KOPT-K1 (cell line): ENCODE measurements around the gene LGALS14.
"Not testable (repeated sequence)": the region's sequence is repeated elsewhere in the genome, so short reads cannot be mapped to it uniquely, and the experiment has no call there.

Experiments
- H3K27ac ChIP-seq: fragments of 200-600 bp; sonication (generic); 2 replicates; pipeline ENCODE4 v1.5.1; 2016; ENCODE audit warnings: antibody characterized with exemption, mild to moderate bottlenecking, low read depth, low read length; ENCODE audit not compliant: poor library complexity, severe bottlenecking
- H3K36me3 ChIP-seq: fragments of 200-600 bp; sonication (generic); 2 replicates; pipeline ENCODE4 v1.5.1; 2017; ENCODE audit warnings: antibody characterized with exemption, mild to moderate bottlenecking, low read length, moderate library complexity; ENCODE audit not compliant: insufficient read depth
- H3K9me3 ChIP-seq: fragments of 200-600 bp; sonication (generic); 2 replicates; pipeline ENCODE4 v1.5.1; 2017; ENCODE audit warnings: antibody characterized with exemption, low read length, mild to moderate bottlenecking; ENCODE audit not compliant: insufficient read depth, poor library complexity, severe bottlenecking

LGALS14 gene

DNA sequence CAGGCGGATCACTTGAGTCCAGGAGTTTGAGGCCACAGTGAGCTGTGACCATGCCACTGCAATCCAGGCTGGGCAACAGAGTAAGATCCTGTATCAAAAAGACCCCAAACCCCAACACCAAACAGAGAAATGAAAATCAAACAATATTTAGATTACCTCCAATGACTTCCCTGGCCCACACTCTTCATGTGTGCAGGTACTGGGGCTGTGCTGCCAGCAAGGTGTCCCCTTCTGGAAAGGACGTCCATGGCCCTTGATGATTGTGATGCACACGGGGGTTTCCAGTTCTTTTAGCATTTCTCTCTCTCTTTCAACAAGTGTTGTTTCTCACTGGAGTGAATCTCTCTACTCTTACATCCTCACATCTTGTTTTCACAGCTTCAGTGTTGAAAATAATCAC lies 23.7 kb upstream of the LGALS14 start:
- Histone ChIP-seq H3K9me3 (no peaks in the 10 kb centered on the region), H3K36me3 (no peaks in the 10 kb centered on the region), H3K27ac (no peak overlapping the region)

DNA sequence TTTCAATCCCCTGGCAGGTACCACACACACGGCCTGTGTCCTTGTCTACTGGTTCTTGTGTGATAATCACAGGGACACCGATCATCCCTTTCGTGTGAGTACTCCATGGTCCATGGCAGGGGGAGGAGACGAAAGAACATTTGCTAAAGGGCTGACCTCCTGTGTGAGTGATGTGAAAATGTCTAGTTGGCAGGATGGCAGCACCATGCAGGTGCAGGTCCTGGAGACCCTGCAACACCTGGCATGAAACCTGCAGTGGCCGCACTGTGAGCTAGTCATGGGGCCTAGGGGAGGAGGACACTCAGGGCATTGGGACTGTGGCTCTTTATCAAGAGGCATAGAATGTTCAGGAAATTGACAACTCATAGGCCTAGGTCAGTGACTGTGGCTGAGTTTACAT lies 22.9 kb upstream of the LGALS14 start:
- no peak overlapping the region for H3K27ac ChIP-seq
- H3K9me3 ChIP-seq: no peaks in the 10 kb centered on the region
- H3K36me3 ChIP-seq: no peaks in the 10 kb centered on the region

DNA sequence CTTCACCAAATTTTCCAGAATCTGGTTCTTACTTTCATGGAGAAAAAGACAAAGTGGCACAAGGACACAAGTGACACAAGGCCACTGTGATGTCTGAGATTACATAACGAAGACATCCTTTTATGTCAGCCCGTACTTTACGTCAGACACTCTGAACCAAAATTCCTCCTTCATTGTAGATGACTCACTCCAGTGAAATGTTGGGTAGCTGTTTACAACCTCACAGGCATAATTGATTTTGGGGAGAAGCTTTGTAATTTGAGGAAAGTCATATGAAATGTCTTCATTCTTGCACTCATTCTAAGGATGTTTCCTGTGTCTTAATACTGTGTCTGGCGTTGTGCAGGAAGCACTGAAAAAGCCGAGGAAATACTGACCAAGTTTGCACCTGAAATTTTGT lies 20.0 kb upstream of the LGALS14 start:
- H3K27ac ChIP-seq: no peak overlapping the region

DNA sequence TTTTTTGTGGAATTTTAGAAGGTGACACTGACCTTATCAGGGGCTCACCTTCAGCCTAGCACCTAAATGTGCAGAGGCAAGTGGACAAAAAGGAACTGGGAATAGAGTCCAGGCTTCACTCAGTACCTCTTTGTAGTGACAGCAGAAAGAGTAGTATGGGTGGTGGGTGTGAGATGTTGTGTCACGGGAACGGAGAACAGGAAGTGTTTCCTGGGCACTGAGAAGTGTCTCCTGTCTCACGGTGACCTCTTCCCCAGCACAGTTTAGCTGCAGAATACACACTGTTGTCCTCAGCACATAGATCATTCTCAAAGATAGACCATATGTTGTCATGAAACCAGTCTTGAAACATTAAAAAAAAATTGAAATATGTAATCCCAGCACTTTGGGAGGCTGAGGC lies 17.5 kb upstream of the LGALS14 start:
- no peak overlapping the region for H3K27ac ChIP-seq
- peaks cover 7% of the 10 kb centered on the region for H3K9me3 ChIP-seq
- H3K36me3 ChIP-seq: no peaks in the 10 kb centered on the region

More for the DNA sequence above, 20.0 kb upstream of the LGALS14 start:
- Histone ChIP-seq H3K36me3 (no peaks in the 10 kb centered on the region), H3K9me3 (no peaks in the 10 kb centered on the region)

DNA sequence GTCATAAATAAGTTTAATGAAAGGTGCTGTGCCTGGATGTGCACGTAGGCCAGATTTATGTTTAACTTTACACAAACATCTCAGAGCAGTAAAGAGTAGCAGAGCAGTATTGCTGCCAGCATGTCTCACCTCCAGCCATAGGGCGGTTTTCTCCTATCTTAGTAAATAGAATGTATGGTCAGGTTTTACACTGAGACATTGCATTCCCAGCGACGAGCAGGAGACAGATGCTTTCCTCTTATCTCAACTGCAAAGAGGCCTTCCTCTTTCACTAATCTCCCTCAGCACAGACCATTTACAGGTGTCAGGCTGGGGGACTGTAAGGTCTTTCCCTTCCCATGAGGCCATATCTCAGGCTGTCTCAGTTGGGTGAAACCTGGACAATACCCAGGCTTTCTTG lies 15.6 kb upstream of the LGALS14 start:
- not testable (repeated sequence) for H3K36me3 ChIP-seq, H3K27ac ChIP-seq, H3K9me3 ChIP-seq

DNA sequence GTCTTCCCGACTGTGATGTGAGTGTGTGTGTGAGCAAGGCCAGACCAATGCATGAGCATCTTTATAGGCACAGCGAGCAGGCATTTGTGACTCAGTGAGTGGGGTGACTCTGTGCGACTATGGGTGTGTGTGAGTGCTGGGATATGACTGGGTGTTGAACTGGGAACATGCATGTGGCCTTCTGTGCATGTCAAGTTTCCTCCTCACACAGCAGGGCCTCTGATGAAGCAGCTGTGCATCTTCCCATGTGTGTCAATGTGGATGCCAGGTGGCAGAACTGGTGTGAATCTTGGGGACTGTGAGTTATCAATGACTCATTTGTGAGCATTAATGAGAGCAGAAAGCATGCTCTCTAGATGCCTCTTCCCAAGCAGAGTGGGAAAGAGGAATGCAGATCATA lies 12.1 kb upstream of the LGALS14 start:
- Histone ChIP-seq H3K27ac (no peak overlapping the region), H3K36me3 (no peaks in the 10 kb centered on the region), H3K9me3 (peaks cover 7% of the 10 kb centered on the region)

DNA sequence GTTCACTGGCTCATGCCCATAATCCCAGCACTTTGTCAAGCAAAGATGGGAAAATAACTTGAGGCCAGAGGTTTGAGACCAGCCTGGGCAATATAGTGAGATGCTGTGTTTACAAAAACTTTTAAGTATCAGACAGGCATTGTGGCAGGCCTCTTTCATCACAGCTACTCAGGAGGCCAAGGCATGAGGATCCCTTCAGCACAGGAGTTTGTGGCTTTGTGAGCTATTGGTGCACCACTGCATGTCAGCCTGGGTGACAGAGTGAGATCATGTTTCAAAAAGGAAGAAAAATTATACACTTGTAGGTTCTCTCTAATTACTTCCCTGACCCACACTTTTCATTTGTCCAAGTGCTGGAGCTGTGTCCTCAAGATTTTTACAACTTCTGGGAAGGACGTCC lies 11.5 kb upstream of the LGALS14 start:
- H3K27ac ChIP-seq: no peak overlapping the region
- H3K36me3 ChIP-seq: no peaks in the 10 kb centered on the region
- H3K9me3 ChIP-seq: peaks cover 7% of the 10 kb centered on the region

DNA sequence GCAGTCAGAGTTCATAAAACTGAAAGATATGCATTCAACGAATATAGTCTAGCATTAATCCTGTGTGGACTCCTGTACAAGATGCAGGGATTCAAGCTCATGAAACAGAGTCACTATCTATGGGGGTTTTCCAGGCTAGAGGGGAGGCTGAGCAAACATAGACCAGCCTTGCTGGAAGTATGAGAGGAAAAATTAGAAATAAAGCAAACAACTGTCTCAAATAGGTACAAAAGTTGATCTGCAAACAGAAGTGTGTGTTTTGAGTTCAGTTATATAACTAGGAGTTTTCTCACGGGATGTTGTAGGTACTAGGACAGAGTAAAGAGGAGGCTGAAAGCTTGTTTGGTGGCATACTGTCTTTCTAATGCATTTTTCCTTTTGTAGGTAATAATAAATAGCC lies 8.5 kb upstream of the LGALS14 start:
- Histone ChIP-seq H3K36me3 (no peaks in the 10 kb centered on the region), H3K9me3 (no peaks in the 10 kb centered on the region), H3K27ac (no peak overlapping the region)

DNA sequence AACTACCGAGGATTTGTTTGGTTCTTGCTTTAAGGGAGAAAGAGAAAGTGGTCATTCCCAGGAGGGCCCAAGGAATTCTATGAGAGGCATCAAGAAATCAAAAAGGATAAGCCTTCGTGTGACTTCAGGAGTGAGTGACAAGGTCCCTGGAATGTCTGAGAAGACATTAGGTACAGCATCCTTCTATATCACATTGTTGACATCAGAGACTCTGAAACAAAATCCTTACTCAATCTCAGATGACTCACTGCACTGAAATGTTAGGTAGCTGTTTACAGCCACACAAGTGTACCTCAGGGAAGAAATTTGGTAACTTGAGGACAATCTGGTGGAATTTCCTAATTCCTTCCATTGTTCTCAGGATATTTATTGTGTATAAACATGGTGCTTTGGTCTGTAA lies 7.9 kb upstream of the LGALS14 start:
- no peak overlapping the region for H3K27ac ChIP-seq
- H3K9me3 ChIP-seq: no peaks in the 10 kb centered on the region
- no peaks in the 10 kb centered on the region for H3K36me3 ChIP-seq

DNA sequence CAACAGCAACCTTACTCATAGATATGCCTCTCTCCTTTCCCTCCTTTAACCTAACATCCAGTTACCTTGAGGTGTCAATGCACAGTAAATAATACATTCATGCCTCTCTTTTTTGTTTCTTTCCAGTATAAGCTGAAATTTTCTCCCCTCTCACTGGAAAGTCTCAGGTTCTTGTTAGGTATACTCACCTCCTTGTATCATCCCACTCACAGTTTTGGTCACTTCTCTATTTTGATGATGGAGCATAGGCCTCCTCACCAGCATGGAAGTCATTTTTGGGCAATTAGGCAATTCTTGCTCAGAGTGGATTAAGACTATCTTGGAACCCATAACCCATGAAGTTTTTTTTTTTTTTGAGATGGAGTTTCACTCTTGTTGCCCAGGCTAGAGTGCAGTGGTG lies 5.7 kb upstream of the LGALS14 start:
- no peak overlapping the region for H3K27ac ChIP-seq
- H3K36me3 ChIP-seq: no peaks in the 10 kb centered on the region
- no peaks in the 10 kb centered on the region for H3K9me3 ChIP-seq

DNA sequence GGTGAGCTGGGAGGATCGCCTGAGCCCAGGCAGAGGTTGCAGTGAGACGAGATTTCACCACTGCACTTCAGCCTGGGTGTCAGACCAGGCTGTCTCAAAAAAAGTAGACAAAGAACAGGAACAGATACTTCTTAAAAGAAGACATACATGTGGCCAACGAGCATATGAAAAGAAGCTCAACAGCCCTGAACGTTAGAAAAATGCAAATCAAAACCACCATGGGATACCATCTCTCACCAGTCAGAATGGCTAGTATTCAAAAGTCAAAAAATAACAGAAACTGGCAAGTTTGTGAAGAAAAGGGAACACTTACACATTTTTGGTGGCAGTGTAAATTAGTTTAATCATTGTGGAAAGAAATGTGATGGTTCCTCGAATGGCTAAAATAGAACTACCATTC lies 3.0 kb upstream of the LGALS14 start:
- Histone ChIP-seq H3K36me3 (no peaks in the 10 kb centered on the region), H3K9me3 (no peaks in the 10 kb centered on the region), H3K27ac (no peak overlapping the region)

DNA sequence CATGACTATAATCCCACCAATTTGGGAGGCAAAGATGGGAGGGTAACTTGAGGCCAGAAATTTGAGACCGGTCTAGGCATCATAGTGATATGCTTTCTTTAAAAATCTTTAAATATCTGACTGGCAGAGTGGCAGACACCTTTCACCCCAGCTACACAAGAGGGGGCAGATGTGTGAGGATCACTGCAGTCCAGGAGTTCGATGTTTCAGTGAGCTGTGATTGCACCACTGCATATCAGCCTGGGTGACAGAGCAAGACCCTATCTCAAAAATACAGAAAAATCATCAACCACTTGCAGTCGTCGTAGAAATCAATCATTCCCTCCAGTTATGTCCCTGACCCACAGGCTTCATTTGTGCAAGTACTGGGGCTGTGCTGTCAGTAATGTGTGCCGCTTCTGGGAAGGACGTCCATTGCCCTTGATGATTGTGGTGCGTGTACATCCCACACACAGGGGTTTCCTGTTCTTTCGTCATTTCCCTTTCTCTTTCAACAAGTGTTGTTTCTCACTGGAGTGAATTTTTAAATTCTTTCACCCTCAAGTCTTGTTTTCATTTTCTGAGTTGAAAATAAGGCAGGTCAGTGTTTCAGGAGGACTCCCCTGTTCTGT lies 1.4 kb downstream of the LGALS14 start:
- Histone ChIP-seq H3K27ac (no peak overlapping the region), H3K9me3 (no peaks in the 10 kb centered on the region), H3K36me3 (no peaks in the 10 kb centered on the region)

DNA sequence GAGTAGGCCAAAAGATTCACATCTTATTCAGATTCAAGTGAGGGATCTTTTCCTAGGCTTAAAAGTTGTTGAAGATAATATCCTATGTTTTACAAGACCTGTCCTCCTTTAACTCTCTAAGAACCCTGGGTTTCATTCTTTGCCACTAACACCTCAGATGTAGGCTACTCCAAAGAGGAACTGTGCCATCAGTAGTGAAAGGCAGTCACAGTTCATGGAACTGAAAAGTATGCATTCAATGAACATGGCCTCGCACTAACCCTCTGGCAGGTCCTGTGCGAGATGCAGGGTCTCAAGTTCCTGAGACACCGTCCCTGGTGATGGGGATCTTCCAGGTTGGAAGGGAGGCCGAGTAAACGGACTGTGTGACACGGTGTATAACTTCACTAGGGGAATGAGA lies 4.3 kb downstream of the LGALS14 start:
- H3K27ac ChIP-seq: no peak overlapping the region
- H3K9me3 ChIP-seq: no peaks in the 10 kb centered on the region
- no peaks in the 10 kb centered on the region for H3K36me3 ChIP-seq

DNA sequence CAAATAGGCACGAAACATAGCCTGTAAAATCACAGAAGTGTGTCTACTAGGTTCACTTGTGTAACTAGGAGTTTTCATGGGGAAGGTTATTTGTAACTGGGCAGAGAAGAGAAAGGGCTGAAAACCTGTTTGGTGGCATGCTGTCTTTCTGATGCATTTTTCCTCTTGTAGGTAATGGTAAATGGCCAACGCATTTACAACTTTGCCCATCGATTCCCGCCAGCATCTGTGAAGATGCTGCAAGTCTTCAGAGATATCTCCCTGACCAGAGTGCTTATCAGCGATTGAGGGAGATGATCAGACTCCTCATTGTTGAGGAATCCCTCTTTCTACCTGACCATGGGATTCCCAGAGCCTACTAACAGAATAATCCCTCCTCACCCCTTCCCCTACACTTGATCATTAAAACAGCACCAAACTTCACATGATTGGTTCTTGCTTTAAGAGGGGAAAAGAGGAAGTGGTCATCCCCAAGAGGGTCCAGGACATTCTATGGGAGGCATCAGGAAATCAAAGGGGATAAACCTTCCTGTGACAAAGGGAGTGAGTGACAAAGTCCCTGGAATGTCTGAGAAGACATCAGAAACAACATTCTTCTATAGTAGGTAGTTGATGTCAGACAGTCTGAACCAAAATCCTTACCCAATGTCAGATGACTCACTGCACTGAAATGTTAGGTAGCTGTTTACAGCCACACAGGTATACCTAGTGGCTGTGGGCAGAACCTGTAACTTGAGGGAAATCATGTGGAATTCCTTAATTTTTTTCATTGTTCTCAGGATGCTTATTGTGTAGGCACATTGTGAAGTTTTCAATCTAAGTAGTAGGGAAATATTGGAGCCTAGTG lies 5.0 kb downstream of the LGALS14 start:
- no peaks in the 10 kb centered on the region for H3K36me3 ChIP-seq
- H3K9me3 ChIP-seq: no peaks in the 10 kb centered on the region
- no peak overlapping the region for H3K27ac ChIP-seq

DNA sequence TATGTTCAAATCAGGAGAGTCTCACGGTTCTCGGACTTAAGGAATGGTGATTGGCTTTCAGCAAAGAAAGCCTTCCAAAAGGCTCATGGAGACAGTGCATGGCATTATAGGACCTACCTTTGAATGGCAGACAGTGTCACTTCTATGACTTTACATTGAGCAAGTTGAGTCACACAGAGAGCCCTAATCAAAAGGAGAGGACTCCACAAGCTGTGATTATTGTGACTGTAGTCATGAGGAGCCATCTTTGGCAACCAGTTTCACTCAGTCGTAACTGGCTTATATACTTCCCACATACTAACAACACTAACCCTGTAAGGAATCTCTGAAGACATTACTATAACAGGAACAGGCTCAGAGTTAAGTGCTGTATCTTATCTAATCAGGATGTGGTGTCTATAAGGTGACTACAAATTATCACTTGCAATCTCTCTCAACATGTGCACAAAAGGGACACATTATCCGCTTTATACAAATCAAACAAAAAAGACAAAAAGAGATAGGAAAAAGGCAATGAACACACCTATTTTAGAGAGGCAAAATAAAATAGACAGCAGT lies 6.1 kb downstream of the LGALS14 start:
- Histone ChIP-seq H3K27ac (no peak overlapping the region), H3K36me3 (no peaks in the 10 kb centered on the region), H3K9me3 (no peaks in the 10 kb centered on the region)

DNA sequence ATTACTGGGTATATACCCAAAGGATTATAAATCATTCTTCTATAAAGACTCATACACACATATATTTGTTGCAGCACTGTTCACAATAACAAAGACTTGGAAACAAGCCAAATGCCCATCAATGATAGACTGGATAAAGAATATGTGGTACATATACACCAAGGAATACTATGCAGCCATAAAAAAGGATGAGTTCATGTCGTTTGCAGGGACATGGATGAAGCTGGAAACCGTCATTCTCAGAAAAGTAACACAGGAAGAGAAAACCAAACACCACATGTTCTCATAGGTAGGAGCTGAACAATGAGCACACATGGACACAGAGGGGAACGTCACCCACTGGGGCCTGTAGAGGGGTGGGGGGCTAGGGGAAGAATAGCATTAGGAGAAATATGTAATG lies 15.9 kb downstream of the LGALS14 start:
- not testable (repeated sequence) for H3K36me3 ChIP-seq, H3K27ac ChIP-seq, H3K9me3 ChIP-seq
